ENCODE measurements around the gene SERGEF. TPM values are rescaled to one million over a fixed set of nuclear protein-coding genes. Genes with fewer than 3 reads are reported as not detected.

Gene SERGEF
- polyA plus RNA-seq, 3 donors: 14.3 to 33.7 (median 33.3) TPM

- no peak overlapping the region for H3K4me3 ChIP-seq (replicated peaks in 1 of 3; ENCODE audit: low read depth in 2 of 3, low read length in 3 of 3)
- no peaks in the 10 kb centered on the region for H3K36me3 ChIP-seq (replicated peaks in 1 of 2; ENCODE audit: control insufficient read depth in 1 of 2, insufficient read depth in 2 of 2, low read length in 2 of 2)
- H3K9me3 ChIP-seq (replicated peaks in 1 of 2; ENCODE audit: control insufficient read depth in 1 of 2, insufficient read depth in 1 of 2, low read length in 2 of 2): peaks cover 6 to 7% of the 10 kb centered on the region in 2 donors
- no peaks in the 10 kb centered on the region for H3K79me2 ChIP-seq (ENCODE audit: insufficient read depth, low read length)
- Mint-ChIP-seq H3K27me3 (ENCODE audit: low read depth in 3 of 3) (peaks cover 0 to 2% (median 0%) of the 10 kb centered on the region in 3 donors), H3K4me1 (no peaks in the 10 kb centered on the region), H3K4me3 (no peak overlapping the region), H3K36me3 (peaks cover 22 to 25% of the 10 kb centered on the region in 2 donors), H3K9me3 (peaks cover 5 to 16% (median 9%) of the 10 kb centered on the region in 7 donors), H3K27ac (no peak overlapping the region)
- H3K4me2 ChIP-seq (replicated peaks; ENCODE audit: extremely low read depth, low read length, poor library complexity, severe bottlenecking): no peak overlapping the region
- no peaks in the 10 kb centered on the region for H3K4me1 ChIP-seq (ENCODE audit: control insufficient read depth in 1 of 2, insufficient read depth in 2 of 2, low read length in 2 of 2)
- H3K27me3 ChIP-seq (ENCODE audit: control insufficient read depth in 2 of 2, insufficient read depth in 2 of 2, low read length in 2 of 2): no peaks in the 10 kb centered on the region
- TF ChIP-seq, protein P1, sequence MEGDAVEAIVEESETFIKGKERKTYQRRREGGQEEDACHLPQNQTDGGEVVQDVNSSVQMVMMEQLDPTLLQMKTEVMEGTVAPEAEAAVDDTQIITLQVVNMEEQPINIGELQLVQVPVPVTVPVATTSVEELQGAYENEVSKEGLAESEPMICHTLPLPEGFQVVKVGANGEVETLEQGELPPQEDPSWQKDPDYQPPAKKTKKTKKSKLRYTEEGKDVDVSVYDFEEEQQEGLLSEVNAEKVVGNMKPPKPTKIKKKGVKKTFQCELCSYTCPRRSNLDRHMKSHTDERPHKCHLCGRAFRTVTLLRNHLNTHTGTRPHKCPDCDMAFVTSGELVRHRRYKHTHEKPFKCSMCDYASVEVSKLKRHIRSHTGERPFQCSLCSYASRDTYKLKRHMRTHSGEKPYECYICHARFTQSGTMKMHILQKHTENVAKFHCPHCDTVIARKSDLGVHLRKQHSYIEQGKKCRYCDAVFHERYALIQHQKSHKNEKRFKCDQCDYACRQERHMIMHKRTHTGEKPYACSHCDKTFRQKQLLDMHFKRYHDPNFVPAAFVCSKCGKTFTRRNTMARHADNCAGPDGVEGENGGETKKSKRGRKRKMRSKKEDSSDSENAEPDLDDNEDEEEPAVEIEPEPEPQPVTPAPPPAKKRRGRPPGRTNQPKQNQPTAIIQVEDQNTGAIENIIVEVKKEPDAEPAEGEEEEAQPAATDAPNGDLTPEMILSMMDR (IDR thresholded peaks at IDR 0.05): no peak
- no peak overlapping the region for H3K27ac ChIP-seq (ENCODE audit: low read depth in 1 of 2, low read length in 2 of 2)
- no peak overlapping the region for H3K9ac ChIP-seq (ENCODE audit: insufficient read depth, low read length, poor library complexity, severe bottlenecking)
- DNase-seq: no peak
- intact Hi-C loops (cut with micrococcal nuclease): no loop called here
- H4K20me1 ChIP-seq (ENCODE audit: insufficient read depth, low read length): no peaks in the 10 kb centered on the region
- 94% methylated on average over 3 of the region's 3 CpGs for WGBS (ENCODE audit: insufficient coverage)
- no peak overlapping the region for H2AFZ ChIP-seq (ENCODE audit: insufficient read depth, low read depth, low read length, poor library complexity, severe bottlenecking)
These were observed 145.5 kb downstream of the SERGEF start for GRCh38 chr11:17867341-17867740.

- no peak for DNase-seq
- Histone ChIP-seq H2AFZ (ENCODE audit: insufficient read depth, low read depth, low read length, poor library complexity, severe bottlenecking) (no peak overlapping the region), H3K4me3 (replicated peaks in 1 of 3; ENCODE audit: low read depth in 2 of 3, low read length in 3 of 3) (no peak overlapping the region), H3K9ac (ENCODE audit: insufficient read depth, low read length, poor library complexity, severe bottlenecking) (no peak overlapping the region), H3K36me3 (replicated peaks in 1 of 2; ENCODE audit: control insufficient read depth in 1 of 2, insufficient read depth in 2 of 2, low read length in 2 of 2) (no peaks in the 10 kb centered on the region), H3K4me2 (replicated peaks; ENCODE audit: extremely low read depth, low read length, poor library complexity, severe bottlenecking) (no peak overlapping the region), H3K27ac (ENCODE audit: low read depth in 1 of 2, low read length in 2 of 2) (no peak overlapping the region), H3K27me3 (ENCODE audit: control insufficient read depth in 2 of 2, insufficient read depth in 2 of 2, low read length in 2 of 2) (no peaks in the 10 kb centered on the region), H4K20me1 (ENCODE audit: insufficient read depth, low read length) (no peaks in the 10 kb centered on the region), H3K79me2 (ENCODE audit: insufficient read depth, low read length) (no peaks in the 10 kb centered on the region), H3K4me1 (ENCODE audit: control insufficient read depth in 1 of 2, insufficient read depth in 2 of 2, low read length in 2 of 2) (no peaks in the 10 kb centered on the region), H3K9me3 (replicated peaks in 1 of 2; ENCODE audit: control insufficient read depth in 1 of 2, insufficient read depth in 1 of 2, low read length in 2 of 2) (peaks cover 6 to 7% of the 10 kb centered on the region in 2 donors)
- intact Hi-C loops (cut with micrococcal nuclease): no loop called here
- Mint-ChIP-seq H3K4me1 (no peaks in the 10 kb centered on the region), H3K36me3 (peaks cover 26 to 32% of the 10 kb centered on the region in 2 donors), H3K27ac (no peak overlapping the region), H3K4me3 (no peak overlapping the region), H3K27me3 (ENCODE audit: low read depth in 3 of 3) (peaks cover 0 to 2% (median 0%) of the 10 kb centered on the region in 3 donors), H3K9me3 (peaks cover 5 to 16% (median 9%) of the 10 kb centered on the region in 7 donors)
- WGBS (ENCODE audit: insufficient coverage): 95% methylated on average over 2 of the region's 3 CpGs
- TF ChIP-seq, protein P1 (IDR thresholded peaks at IDR 0.05): no peak
These were observed 146.9 kb downstream of the SERGEF start for GRCh38 chr11:17865765-17866428.

Measured in CD14-positive monocyte (primary cell).